Measurements from ENCODE around the gene TCF7L2.

Gene TCF7L2

DNA sequence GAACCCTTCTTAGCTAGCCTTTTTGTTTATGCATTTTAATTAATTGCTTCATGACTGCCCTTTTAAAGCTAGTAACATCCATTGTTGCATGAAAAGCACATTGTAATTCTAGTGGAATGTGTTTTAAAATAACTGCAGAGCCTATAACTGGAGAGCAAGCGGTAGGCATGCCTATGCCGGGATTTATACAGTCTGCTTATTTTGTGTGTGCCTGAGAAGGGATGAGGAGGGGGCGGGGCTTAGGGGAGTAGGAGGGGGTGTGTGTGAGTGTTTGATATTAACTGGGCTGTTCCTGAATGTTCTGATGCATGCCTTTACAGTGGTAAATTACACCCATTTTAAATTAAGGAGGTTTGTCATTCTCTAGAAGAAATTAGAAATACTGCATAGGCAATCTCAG, 208.1 kb downstream of the TCF7L2 start:
- DNase-seq, result no peak

DNA sequence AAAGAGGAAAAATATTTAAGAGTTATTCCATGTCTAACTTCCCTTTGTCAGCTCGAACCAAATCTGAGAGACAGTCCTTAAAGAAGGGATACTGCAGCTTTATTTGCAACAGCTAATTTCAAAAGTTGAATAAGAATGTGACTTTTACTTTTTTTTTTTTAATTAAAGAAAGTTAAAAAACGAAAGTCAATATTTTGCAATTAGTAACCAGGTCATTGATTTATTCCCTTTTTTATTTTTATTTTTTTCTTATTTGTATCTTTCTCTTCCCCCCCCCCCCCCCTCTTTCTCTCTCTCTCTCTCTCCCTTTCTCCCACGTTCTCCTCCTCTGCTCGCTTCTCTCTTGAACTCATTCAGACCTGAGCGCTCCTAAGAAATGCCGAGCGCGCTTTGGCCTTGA, 209.5 kb downstream of the TCF7L2 start:
- no peak for DNase-seq

DNA sequence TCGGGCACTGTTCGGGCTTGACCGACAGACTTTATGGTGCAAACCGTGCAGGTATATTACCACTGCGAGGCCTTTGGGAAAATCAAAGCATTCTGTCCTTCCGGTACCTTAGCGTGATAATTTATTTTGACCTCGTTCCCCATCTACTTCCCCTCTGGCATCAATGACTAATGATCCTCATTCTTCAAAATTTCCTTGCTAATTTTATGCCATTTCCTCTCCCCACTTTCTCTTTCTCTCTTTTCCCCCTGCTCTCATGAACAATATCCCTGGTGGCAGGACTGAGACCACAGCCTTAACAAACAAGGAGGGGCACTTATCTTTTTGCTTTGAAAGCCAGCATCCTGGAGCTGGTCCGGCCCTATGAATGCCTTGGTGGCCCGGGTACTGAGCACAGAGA, 210.6 kb downstream of the TCF7L2 start:
- DNase-seq, result no peak

DNA sequence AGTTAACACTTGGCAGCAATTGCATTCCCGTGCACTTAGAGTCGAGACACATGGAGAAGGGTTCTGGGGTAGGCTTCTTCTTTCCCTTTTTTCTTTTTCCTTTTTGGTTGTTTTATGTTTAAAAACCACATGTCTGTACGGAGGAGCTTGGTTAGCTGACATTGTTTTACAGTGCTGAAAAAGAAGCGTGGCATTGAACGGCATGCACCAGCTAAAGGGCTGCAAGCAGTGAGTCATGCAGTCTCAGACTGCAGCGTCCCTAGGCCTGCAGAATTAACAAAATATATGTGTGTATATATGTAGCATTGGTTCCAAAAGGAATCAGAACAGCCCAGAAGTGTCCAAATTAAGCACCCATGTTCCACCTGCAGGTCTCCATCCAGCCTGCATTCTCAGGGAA, 211.0 kb downstream of the TCF7L2 start:
- DNase-seq, result no peak

DNA sequence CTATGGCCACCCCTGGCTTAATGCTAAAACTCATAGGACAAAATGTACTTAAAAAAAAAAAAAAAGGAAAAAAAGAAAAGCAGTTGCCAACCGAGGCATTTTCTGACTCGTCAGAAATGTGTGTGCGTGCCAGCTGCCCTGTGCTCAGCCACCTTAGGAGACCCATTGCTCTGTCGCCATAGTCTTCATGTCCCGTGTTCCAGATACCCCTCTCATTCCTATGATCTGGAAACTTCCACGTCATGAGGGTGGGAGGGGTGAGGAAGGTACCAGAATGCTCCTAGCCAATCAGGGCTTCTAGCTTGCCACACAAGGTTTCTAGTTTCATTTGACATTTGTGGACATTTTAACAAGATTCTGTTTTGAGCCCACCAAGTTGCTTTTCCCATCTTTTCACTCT, 212.9 kb downstream of the TCF7L2 start:
- DNase-seq, result no peak

DNA sequence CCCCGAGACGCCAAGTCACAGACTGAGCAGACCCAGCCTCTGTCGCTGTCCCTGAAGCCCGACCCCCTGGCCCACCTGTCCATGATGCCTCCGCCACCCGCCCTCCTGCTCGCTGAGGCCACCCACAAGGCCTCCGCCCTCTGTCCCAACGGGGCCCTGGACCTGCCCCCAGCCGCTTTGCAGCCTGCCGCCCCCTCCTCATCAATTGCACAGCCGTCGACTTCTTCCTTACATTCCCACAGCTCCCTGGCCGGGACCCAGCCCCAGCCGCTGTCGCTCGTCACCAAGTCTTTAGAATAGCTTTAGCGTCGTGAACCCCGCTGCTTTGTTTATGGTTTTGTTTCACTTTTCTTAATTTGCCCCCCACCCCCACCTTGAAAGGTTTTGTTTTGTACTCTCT, 215.6 kb downstream of the TCF7L2 start:
- DNase-seq, result no peak

DNA sequence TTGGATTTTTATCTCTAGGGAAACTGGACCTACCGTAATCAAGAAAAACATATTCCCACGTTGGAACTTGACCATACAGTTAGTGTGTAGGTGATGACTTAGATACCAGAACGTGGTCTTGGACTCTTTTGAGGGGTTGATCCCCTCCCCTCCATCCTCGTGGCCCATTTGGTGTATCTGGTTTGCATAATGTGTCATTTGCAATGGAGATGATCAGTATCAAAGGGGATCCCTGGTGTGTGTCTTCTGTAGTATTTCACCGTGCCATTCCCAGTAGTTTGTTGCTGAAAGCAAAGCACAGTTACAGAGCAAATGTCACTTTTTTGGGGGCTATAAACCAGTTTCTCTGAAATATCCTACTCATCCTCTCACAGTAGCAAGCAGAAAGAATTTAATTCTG, 217.7 kb downstream of the TCF7L2 start:
- DNase-seq, result no peak

DNA sequence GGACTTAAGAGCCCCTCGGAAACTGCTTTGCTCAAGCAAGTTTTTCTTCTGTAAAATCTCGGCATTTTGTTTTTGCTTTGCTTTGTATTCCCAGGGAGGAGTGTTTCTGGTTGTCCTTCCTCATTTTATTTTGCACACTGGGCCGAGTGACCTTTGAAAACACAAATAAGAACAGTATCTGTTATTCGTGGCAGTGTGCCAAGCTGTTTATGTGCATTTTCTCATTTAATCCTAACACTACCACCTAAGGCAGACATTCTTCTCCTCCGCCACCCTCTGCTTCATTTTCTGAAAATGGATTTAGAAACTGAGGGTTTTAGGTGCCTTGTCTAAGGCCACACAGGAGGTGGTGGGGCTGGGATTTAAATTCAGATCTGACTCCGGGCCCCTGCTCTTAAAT, 218.5 kb downstream of the TCF7L2 start:
- no peak for DNase-seq

DNA sequence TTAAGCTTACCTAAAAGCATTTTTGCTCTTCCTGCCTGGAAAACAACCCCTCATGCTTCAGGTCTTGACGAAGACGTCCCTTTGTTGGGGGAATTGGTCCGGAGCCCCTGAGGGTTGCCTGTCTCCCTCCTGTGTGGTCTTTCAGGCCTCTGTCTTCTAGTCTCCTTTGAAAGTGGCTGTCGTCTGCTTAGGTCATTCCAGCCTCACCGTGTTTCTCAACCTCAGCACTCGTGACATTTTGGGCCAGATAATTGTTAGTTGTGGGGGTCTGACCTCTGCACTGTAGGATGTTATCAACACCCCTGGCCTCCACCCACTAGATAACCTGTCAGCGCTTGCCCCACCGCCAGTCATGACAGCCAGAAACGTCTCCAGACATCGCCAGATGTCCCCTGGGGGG, 219.1 kb downstream of the TCF7L2 start:
- DNase-seq, result no peak

DNA sequence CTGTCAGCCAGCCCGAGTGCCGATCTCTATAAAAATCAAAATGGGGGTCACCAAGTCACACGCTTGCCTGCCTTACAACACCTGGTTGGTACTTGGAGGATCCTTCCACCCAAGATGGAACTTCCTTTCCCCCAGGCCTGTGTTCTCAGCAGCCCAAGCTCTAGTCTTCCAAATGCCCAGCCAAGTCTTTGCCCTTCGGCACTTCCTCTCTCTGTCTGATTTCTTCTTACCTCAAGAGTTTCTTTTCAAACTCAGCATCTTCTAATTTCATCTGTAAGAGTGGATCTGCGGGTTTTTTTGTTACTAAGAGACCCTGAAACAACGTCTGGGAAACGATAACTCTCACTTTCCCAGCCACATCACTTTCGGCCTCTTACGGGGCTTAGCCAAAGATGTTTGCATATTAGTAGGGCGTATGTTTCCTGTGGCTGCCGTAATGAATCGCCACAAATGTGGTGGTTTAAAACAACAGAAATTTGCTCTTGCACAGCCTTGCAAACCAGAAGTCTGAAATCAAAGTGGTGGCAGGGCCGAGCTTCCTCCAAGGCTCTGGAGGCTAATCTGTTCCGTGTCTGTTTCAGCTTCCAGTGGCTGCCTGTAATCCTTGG, 219.9 kb downstream of the TCF7L2 start:
- DNase-seq, result peak in 1 of 2 donors; percentile 39

DNA sequence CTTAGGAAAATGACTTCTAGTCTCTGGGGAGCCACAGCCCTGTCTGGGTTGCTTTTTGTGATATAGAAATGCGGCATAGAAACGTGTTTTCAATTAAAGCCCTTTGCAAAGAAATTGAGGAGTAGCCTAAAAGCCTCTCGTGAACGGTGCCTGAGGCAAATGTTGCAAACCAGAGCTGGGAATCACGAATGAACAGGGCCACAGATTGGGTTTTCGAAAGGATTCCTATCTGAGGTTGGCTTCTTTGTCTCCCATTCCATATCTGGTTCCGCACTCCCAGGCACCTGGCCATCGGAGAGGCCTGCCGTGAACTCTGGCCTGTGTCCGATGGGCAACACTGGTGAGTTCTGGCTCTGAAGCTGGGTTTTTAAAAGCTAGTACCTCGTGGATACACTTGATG, 221.6 kb downstream of the TCF7L2 start:
- no peak for DNase-seq

DNA sequence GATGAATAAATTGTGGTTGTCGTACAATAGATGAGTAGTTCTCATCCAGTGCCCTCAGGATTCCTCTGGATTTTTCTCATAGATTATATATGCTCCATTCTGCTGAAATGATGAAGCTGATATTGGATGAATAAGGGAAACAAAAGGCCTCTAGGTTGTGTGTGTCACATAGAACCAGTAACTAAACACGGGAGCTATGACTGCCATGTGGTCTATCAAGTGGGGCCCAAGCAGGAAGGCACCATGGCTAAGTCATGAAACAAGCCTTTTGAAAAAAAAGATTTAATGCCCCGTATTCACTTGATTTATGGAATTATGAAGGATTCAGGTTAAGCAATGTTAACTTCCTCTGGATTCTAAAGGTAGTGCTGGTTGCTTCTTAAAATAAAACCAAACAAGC, 225.1 kb downstream of the TCF7L2 start:
- no peak for DNase-seq

DNA sequence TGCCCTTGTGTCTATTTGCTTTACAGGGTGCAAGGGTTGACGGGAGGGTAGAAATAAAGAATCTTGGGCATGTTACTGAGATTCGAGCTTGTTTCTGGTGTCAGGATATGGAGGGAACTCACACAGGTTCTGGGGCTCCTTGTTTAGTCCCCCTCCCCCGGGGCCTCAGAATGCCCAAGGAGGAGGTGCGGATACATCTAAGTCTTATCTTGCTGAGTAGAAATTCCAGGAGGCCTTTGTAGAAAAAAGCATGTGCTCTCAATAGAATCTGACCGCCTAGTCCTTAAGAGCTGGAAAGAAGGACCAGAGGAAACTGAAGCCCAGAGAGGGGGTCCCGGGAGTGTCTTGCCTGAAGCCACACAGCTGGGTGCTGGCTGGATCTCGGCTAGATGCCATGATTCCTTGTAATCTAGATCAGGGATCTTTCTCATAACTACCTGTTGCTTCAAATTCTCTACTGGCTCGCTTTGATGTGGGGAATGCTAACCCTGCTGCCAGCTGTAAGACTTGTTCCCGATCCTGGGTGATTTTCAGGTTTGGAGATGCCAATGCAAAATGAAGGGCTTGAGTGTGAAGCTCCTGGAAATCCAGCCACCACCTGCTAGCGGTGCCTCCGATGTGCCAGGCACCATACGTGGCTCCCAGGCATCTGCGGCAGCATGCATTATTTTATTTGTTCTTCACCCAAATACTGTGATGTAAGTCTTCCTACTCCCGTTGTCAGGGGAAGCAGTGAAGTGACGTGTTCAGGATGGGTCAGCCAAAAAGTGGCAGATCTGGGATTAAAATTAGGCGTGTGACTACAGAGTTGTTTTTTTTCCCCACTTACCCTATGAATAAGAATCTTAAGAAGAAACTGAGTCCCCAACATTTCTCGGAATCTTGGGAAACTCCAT, 226.0 kb downstream of the TCF7L2 start:
- no peak for DNase-seq

DNA sequence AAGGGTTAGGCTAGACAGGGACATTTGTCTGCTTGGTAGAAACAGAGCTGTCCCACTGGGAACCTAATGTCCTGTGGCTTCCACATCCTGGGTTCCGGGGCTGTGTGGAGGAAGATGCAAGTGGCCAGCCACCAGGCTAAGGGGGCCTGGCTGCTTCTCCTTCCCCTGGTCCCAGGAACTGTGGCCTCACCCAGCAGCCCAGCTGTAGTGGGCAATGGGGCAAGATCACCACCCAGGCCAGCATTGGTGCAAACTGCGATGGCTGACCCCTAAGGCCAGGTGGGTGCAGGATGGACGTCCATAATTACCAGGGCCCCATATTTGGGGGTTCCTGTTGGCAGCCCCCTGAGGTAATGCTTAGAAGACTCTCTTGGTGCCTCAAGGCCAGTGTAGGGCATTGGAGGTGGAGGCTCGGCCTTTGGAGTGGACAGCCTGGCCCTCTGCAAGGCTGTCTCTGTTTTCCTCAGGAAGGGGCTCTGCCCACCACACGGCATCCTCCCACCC, 226.7 kb downstream of the TCF7L2 start:
- DNase-seq, result no peak

DNA sequence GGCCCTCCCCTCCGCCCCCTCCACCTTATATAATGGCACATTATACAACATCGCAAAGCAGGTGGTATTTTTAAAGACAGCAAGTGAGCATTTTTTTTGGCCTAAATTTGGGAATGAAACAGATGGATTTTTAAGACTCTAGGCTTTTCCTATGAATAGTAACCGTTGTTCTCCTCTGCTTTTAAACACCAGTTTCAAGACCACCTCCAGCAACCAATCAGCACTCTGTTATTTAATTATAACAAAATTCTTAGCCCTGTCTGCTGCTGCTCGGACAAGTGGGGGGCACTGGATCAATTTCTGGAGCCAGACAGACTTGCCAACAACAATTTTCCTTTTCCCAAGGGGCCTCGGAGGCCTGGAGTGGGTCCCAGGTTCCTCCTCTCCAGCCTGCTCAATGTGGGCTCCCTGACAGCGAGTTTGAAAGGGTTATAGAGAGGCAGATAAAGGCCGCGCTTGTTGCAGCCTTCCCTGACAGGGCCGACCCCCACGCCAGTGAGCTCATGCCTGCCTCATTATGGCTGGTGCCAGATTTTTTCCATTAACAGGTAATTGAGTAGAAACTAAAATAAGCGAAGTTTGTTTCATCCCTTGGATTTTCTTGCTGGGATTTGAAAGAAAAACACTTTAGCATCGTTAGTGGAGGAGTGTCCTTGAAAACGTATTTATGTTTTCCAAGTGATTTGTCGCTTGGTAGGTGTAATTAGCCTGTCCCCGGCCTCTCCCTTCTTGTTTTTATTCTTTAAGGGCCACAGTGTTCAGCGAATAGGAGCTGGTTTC, 227.3 kb downstream of the TCF7L2 start:
- no peak for DNase-seq

DNA sequence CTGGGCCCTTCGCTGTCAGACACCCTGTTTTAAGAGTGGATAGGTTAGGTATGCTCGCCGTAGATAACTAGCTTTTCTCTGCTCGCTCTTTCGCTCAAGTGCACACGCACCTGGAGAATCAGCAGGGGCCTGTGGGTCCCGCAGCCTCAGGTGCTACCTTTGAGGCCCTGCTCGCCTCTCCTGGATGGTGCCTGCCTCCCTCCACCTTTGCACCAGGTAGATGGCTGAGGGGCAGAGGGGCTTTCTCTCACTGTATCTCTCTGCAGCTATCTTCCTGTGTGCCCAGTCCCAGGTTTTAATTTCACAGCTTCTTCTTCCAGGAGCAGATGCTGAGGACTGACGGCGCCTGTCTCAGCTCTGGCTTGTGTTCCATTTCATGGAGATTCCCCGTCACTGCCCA, 227.9 kb downstream of the TCF7L2 start:
- no peak for DNase-seq

DNA sequence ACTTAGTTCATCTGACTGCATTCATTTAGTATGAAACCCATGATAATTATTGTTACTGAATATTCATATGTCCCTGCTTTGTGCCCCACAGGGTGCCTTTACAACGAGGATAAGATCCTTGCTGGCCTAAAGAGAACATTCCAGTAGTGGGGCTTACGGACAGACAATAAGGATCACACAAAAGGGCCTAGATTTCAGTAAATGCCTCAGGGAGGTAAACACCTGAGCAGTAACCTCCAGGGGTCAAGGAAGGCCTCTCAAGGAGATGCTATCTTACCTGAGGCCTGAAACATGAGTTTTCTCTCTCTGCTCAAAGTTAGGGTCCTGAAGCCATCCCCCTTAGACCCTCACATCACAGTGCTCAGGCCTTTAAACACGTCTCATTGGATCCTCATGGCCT, 228.7 kb downstream of the TCF7L2 start:
- DNase-seq, result no peak

DNA sequence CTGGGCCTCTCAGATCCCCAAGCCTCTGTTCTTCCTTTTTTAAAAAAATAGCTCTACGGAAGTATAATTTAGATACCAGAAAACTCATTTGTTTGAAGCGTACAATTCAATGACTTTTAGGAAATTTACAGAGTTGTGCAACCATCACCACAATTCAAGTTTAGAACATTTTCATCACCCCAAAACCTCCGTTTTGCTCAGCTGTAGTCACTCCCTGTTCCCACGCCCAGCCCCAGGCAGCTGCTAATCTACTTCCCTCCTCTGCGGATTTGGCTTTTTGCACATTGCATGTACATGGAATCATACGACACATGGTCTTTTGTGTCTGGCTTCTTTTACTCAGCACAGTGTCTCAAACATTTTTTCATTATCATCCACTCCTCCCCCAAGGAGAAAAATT, 229.2 kb downstream of the TCF7L2 start:
- peak in 1 of 2 donors; percentile 86 for DNase-seq

DNA sequence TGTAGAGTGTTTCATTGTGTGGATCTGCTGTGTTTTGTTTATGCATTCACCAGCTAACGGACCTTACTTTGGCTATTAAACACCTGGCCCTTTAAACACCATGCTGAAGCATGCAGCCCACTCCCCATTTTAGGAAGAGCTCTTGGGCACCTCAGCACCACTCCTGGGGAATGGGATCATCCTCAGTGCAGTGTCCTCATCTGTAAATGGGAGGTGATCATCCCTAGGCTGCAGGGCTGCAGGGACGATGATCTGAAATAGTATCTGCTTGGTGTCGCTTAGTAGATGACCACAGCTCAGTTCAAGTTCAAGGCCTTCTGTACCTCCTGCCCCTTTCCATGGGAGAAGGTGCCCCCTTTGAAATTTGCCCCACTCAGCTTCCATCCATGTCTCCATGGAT, 229.9 kb downstream of the TCF7L2 start:
- no peak for DNase-seq

DNA sequence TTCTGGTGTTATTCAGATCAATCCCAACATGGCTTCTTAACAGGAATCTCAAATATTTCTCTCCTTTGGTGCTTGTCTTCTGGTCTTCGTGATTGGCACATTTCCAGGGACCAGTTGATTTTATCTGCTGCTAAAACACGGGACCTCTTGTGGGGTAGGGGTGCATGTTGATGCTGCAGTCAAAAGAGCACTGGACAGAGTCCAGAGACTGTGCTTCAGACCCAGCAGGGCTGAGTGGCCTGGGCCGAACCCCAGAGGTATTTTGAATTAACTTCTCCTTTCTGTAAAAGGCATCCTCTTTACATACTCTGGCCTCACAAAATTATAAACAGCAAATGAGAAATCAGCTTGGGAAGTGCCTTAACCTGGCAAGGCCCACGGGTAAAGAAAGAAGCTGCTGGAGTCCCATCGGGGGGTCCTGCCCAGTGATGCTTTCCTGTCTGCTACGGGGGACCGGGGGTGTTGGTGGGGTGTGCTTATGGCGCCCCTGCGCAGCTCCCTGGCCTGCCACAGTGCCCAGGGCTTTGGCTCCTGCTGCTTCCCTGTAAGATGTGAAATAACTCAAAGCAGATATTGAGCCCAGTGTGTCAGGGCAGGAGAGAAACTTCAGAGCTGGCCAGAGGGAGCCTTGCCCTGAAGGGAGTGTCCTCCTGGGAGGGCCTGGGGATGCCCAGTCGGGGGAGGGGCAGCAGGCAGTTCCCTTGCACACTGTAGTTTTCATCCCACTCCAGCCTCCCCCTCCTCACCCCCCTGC, 230.5 kb downstream of the TCF7L2 start:
- no peak for DNase-seq

DNA sequence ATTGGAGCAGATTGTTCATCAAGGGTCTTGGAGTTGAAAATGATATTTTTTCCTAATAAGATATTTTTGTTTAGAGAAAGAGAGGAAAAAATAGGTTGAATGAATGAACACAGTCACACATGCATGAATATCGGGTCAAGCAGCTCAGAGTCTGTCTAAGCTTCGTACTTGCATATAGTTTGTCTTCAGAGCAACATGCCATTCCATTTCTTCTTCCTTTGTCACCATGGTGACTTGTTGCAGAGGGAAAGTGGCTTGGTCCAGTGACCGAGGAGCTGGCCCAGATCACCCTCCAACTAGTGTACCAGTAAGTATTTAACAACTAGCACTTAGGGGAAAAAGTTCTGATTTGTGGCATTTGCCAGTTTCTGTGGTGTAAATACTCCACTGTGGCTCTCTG, 232.1 kb downstream of the TCF7L2 start:
- no peak for DNase-seq

DNA sequence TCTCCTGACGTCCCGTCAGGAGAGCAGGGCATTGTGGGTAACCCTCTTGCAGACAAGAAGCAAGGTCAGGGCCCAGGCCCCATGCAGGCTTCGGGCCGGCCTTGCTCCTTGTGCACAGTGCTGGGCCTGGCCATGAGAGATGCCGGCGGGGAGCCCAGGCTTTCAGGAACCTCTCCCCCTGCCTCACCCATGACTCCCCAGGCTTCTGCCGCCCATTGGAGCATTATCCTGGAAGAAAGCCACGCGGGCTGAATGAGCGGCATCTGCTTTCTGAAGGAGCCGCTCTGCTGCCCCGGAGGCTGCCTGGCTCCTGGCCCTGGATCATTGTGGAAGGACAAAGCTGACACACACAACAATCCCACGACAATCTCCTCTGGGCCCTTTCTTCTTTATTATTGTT, 233.5 kb downstream of the TCF7L2 start:
- no peak for DNase-seq

All from bone marrow (tissue), 2 donors.